HG03558 (cell line): ENCODE results near the gene CRYBG1.

ENCODE experiments used
- ATAC-seq: cut with Tn5 transposase; IDR thresholded peaks from one replicate; pipeline ENCODE4 v1.9.1; 2021; ENCODE audit warnings: moderate number of reproducible peaks; ENCODE audit not compliant: unreplicated experiment; ENCODE audit errors: extremely low read depth

CRYBG1 gene

GRCh38 chr6:106417572-106418147 is 57.1 kb downstream of the CRYBG1 start:
- ATAC-seq, result no peak

GRCh38 chr6:106419900-106420613 is 59.5 kb downstream of the CRYBG1 start:
- ATAC-seq, result no peak

- no peak for ATAC-seq
These were observed 61.0 kb downstream of the CRYBG1 start for GRCh38 chr6:106421496-106421895.

- ATAC-seq, result no peak
These were observed 62.0 kb downstream of the CRYBG1 start for GRCh38 chr6:106422534-106422933.

GRCh38 chr6:106425382-106425781 is 64.9 kb downstream of the CRYBG1 start:
- no peak for ATAC-seq

- no peak for ATAC-seq
These were observed 65.9 kb downstream of the CRYBG1 start for GRCh38 chr6:106426250-106426970.

- ATAC-seq, result no peak
These were observed 69.9 kb downstream of the CRYBG1 start for GRCh38 chr6:106430466-106430865.

GRCh38 chr6:106431405-106431804 is 70.9 kb downstream of the CRYBG1 start:
- no peak for ATAC-seq

GRCh38 chr6:106431972-106432371 is 71.5 kb downstream of the CRYBG1 start:
- no peak for ATAC-seq

GRCh38 chr6:106434530-106434929 is 74.0 kb downstream of the CRYBG1 start:
- no peak for ATAC-seq

- no peak for ATAC-seq
These were observed 78.9 kb downstream of the CRYBG1 start for GRCh38 chr6:106439459-106439858.

- ATAC-seq, result no peak
These were observed 80.0 kb downstream of the CRYBG1 start for GRCh38 chr6:106440546-106440945.

GRCh38 chr6:106442395-106442794 is 81.9 kb downstream of the CRYBG1 start:
- ATAC-seq, result no peak

- ATAC-seq, result no peak
These were observed 84.4 kb downstream of the CRYBG1 start for GRCh38 chr6:106444777-106445507.

GRCh38 chr6:106445508-106445878 is 85.0 kb downstream of the CRYBG1 start:
- no peak for ATAC-seq

GRCh38 chr6:106446287-106446885 is 85.9 kb downstream of the CRYBG1 start:
- ATAC-seq, result no peak

GRCh38 chr6:106446983-106447382 is 86.5 kb downstream of the CRYBG1 start:
- ATAC-seq, result no peak

- no peak for ATAC-seq
These were observed 87.5 kb downstream of the CRYBG1 start for GRCh38 chr6:106448000-106448426.

- no peak for ATAC-seq
These were observed 90.1 kb downstream of the CRYBG1 start for GRCh38 chr6:106450653-106451052.

- no peak for ATAC-seq
These were observed 90.9 kb downstream of the CRYBG1 start for GRCh38 chr6:106451439-106451838.
